Mucosa of rectum (tissue), 2 donors: Measurements from ENCODE around the gene REC8.

Source experiments
- H3K27ac ChIP-seq, 2 donors: one replicate each; pipeline ENCODE4 v1.7.0; 2013; ENCODE audit warnings: inconsistent platforms in 2 of 2, low read depth in 2 of 2, low read length in 2 of 2
- H3K27me3 ChIP-seq, 2 donors: one replicate each; pipeline ENCODE4 v1.7.0; 2013; ENCODE audit warnings: low read length in 2 of 2; ENCODE audit not compliant: control insufficient read depth in 2 of 2, insufficient read depth in 2 of 2
- H3K36me3 ChIP-seq, 2 donors: one replicate each; pipeline ENCODE4 v1.7.0; 2013; ENCODE audit warnings: low read length in 2 of 2; ENCODE audit not compliant: control insufficient read depth in 2 of 2, insufficient read depth in 2 of 2
- H3K4me1 ChIP-seq, 2 donors: one replicate each; pipeline ENCODE4 v1.7.0; 2013; ENCODE audit warnings: low read length in 2 of 2, mild to moderate bottlenecking in 1 of 2; ENCODE audit not compliant: control insufficient read depth in 2 of 2, insufficient read depth in 2 of 2
- H3K4me3 ChIP-seq, 2 donors: one replicate each; pipeline ENCODE4 v1.7.0; 2013; ENCODE audit warnings: low read length in 2 of 2
- H3K9ac ChIP-seq, 2 donors: one replicate each; pipeline ENCODE4 v1.7.0; 2013; ENCODE audit warnings: low read length in 2 of 2, low read depth in 1 of 2, mild to moderate bottlenecking in 1 of 2
- H3K9me3 ChIP-seq, 2 donors: one replicate each; pipeline ENCODE4 v1.7.0; 2013; ENCODE audit warnings: low read length in 2 of 2; ENCODE audit not compliant: control insufficient read depth in 2 of 2
- donor health status: healthy.
- donor health status: Normal muscosa, but diverticular disease.

Gene REC8

DNA sequence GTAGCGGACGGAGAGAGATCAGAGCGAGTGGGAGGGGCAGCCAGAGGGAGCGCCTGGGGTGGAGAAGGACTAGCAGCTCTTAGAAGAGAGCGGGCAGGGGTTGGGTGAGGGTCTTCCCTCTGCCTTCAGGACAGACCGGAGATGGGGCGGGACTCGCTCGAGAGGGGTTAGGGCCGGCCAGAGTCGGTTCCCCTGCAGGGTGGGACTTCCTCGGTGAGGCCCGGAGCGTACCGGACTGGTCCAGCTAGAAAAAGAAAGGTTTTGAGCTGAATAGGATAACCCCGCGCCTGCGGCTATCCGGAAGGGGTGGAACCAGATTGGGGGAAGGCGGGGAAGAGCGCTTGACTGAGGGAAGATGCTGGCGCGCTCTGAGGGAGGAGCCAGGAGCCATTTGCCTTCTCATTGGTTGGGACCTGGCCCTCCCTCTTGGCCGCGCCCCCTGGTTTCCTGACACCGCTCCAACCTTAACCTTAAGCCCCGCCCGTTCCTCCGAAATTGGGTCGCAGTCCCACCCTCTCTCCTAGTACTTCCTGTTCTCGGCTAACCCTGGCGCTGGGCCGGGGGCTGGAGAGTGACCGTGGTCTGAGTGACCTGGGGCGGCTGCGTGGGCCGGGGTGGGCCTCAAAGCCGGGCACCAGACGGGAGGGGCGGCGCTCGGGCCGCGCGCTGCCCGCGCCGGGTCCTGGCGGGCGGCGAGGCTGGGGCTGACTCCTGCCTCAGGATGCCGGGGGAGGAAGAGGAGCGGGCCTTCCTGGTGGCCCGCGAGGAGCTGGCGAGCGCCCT lies 24.7 kb upstream of the REC8 start, which contains the start of gene RNF31:
Gene RNF31, plus strand, starts transcription at position 521 of the 783 bp plus-strand sequence. Its CDS starts 201 bp downstream, at position 722.
- Histone ChIP-seq H3K27me3 (no peaks in the 10 kb centered on the region), H3K36me3 (peaks cover 44 to 47% of the 10 kb centered on the region in 2 donors), H3K27ac (peak within 1 kb of the TSS; percentile 94 to 97), H3K9ac (peak within 1 kb of the TSS; percentile 82 to 93), H3K4me1 (peaks cover 28 to 30% of the 10 kb centered on the region in 2 donors), H3K4me3 (peak within 1 kb of the TSS; percentile 79 to 99), H3K9me3 (no peaks in the 10 kb centered on the region)

DNA sequence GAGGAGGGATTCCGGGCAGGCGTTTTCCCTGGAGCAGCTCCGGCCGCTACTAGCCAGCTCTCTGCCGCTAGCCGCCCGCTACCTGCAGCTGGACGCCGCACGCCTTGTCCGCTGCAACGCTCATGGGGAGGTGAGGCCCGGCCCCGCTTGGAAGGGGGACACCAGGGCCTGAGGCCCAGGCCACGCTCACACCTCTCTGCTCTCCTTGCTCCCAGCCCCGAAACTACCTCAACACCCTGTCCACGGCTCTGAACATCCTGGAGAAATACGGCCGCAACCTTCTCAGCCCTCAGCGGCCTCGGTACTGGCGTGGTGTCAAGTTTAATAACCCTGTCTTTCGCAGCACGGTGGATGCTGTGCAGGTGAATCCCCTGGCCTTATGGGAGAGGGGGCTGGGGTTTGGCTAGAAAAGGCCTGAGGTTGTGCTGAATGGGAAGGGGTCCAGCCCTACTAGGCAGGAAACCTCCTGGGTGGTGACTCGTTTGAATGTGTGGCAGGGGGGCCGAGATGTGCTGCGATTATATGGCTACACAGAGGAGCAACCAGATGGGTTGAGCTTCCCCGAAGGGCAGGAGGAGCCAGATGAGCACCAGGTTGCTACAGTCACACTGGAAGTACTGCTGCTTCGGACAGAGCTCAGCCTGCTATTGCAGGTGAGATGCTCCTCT lies 24.0 kb upstream of the REC8 start:
- Histone ChIP-seq H3K9ac (peak overlapping the region; percentile 82 to 87), H3K4me3 (peak overlapping the region; percentile 79 to 99), H3K9me3 (no peaks in the 10 kb centered on the region), H3K27ac (peak overlapping the region; percentile 80 to 97), H3K27me3 (no peaks in the 10 kb centered on the region), H3K36me3 (peaks cover 44 to 52% of the 10 kb centered on the region in 2 donors), H3K4me1 (peaks cover 25 to 26% of the 10 kb centered on the region in 2 donors)

DNA sequence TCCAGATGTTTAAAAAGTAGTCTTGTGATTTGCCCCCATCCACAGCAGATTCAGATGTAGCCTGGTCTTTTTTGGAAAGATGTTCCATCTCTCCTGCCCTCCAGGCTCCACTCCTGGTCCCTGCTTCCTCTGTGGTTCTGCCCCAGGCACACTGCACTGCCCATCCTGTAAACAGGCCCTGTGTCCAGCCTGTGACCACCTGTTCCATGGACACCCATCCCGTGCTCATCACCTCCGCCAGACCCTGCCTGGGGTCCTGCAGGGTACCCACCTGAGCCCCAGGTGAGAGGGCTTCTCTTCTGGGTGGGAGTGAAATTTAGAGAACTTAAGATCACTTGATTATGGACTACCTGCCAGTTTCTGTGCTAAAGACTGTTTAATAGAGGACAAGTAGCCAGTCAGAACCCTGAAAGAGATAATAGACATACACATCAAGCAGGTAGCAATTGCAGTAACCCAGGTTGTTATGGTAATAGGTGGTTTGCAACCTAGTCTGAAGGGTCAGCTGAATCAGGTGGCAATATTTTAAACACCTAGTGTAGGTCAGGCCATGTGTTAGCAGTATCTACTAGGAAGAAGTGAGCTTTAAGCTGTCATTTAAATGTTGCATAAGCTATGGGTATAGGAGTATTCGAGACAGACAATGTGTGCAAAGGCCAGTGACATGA lies 22.4 kb upstream of the REC8 start:
- no peaks in the 10 kb centered on the region for H3K9me3 ChIP-seq
- no peak overlapping the region for H3K9ac ChIP-seq
- H3K4me3 ChIP-seq = no peak overlapping the region
- H3K4me1 ChIP-seq = peaks cover 20 to 26% of the 10 kb centered on the region in 2 donors
- H3K27me3 ChIP-seq = no peaks in the 10 kb centered on the region
- H3K36me3 ChIP-seq = peaks cover 31 to 40% of the 10 kb centered on the region in 2 donors
- H3K27ac ChIP-seq = no peak overlapping the region

DNA sequence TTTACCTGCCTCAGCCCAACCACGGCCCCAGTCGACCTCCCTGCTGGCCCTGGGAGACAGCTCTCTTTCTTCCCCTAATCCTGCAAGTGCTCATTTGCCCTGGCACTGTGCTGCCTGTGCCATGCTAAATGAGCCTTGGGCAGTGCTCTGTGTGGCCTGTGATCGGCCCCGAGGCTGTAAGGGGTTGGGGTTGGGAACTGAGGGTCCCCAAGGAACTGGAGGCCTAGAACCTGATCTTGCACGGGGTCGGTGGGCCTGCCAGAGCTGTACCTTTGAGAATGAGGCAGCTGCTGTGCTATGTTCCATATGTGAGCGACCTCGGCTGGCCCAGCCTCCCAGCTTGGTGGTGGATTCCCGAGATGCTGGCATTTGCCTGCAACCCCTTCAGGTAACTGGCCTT lies 21.8 kb upstream of the REC8 start:
- H3K27ac ChIP-seq = no peak overlapping the region
- no peaks in the 10 kb centered on the region for H3K27me3 ChIP-seq
- H3K36me3 ChIP-seq = peaks cover 37 to 43% of the 10 kb centered on the region in 2 donors
- no peak overlapping the region for H3K4me3 ChIP-seq
- no peaks in the 10 kb centered on the region for H3K9me3 ChIP-seq
- peaks cover 20 to 24% of the 10 kb centered on the region in 2 donors for H3K4me1 ChIP-seq
- no peak overlapping the region for H3K9ac ChIP-seq

DNA sequence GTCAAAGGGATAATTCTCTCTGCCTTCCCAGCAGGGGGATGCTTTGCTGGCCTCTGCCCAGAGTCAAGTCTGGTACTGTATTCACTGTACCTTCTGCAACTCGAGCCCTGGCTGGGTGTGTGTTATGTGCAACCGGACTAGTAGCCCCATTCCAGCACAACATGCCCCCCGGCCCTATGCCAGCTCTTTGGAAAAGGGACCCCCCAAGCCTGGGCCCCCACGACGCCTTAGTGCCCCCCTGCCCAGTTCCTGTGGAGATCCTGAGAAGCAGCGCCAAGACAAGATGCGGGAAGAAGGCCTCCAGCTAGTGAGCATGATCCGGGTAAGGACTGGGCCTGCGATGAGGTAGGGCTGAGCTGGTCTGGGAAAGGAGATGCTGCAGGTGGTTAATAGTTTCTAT lies 21.3 kb upstream of the REC8 start:
- no peaks in the 10 kb centered on the region for H3K27me3 ChIP-seq
- peaks cover 42 to 48% of the 10 kb centered on the region in 2 donors for H3K36me3 ChIP-seq
- no peak overlapping the region for H3K9ac ChIP-seq
- H3K4me3 ChIP-seq = no peak overlapping the region
- H3K9me3 ChIP-seq = no peaks in the 10 kb centered on the region
- peaks cover 15 to 19% of the 10 kb centered on the region in 2 donors for H3K4me1 ChIP-seq
- H3K27ac ChIP-seq = no peak overlapping the region

DNA sequence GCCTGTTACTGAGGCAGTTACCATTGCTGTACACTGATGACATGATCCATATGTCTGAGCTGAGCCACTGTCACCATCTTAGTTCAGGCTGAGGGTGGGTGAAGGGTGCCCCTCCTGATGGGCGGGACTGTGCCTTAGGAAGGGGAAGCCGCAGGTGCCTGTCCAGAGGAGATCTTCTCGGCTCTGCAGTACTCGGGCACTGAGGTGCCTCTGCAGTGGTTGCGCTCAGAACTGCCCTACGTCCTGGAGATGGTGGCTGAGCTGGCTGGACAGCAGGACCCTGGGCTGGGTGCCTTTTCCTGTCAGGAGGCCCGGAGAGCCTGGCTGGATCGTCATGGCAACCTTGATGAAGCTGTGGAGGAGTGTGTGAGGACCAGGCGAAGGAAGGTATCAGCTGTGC lies 20.9 kb upstream of the REC8 start:
- Histone ChIP-seq H3K9ac (no peak overlapping the region), H3K9me3 (no peaks in the 10 kb centered on the region), H3K36me3 (peaks cover 45 to 52% of the 10 kb centered on the region in 2 donors), H3K27me3 (no peaks in the 10 kb centered on the region), H3K4me3 (no peak overlapping the region), H3K27ac (no peak overlapping the region), H3K4me1 (peaks cover 10 to 15% of the 10 kb centered on the region in 2 donors)

DNA sequence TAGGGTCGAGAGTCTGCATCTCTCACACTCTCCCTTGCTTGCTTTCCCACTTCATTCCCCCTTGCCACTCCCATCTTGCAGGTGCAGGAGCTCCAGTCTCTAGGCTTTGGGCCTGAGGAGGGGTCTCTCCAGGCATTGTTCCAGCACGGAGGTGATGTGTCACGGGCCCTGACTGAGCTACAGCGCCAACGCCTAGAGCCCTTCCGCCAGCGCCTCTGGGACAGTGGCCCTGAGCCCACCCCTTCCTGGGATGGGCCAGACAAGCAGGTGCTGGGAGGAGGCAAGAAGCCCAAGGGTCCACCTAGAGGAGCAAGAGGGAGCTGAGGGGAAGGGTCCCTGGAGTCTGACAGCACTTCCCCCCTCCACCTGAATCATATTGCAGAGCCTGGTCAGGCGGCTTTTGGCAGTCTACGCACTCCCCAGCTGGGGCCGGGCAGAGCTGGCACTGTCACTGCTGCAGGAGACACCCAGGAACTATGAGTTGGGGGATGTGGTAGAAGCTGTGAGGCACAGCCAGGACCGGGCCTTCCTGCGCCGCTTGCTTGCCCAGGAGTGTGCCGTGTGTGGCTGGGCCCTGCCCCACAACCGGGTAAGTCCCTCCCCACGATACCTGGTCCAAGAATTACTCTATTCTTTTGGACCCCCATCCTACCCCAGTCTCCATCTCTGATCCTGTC lies 20.3 kb upstream of the REC8 start:
- Histone ChIP-seq H3K27ac (no peak overlapping the region), H3K9me3 (no peaks in the 10 kb centered on the region), H3K4me3 (no peak overlapping the region), H3K4me1 (peaks cover 10 to 13% of the 10 kb centered on the region in 2 donors), H3K36me3 (peaks cover 46 to 55% of the 10 kb centered on the region in 2 donors), H3K27me3 (no peaks in the 10 kb centered on the region), H3K9ac (no peak overlapping the region)

DNA sequence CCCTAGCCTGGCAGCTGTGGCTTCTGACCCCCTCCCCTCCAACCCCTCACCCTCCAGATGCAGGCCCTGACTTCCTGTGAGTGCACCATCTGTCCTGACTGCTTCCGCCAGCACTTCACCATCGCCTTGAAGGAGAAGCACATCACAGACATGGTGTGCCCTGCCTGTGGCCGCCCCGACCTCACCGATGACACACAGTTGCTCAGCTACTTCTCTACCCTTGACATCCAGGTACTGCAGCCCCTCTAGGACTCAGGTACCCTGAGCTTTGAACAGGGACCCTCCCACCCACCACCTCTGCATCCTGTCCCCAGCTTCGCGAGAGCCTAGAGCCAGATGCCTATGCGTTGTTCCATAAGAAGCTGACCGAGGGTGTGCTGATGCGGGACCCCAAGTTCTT lies 16.8 kb upstream of the REC8 start:
- no peaks in the 10 kb centered on the region for H3K9me3 ChIP-seq
- no peak overlapping the region for H3K4me3 ChIP-seq
- no peak overlapping the region for H3K27ac ChIP-seq
- H3K9ac ChIP-seq = no peak overlapping the region
- peaks cover 59 to 69% of the 10 kb centered on the region in 2 donors for H3K36me3 ChIP-seq
- no peaks in the 10 kb centered on the region for H3K4me1 ChIP-seq
- H3K27me3 ChIP-seq = no peaks in the 10 kb centered on the region

DNA sequence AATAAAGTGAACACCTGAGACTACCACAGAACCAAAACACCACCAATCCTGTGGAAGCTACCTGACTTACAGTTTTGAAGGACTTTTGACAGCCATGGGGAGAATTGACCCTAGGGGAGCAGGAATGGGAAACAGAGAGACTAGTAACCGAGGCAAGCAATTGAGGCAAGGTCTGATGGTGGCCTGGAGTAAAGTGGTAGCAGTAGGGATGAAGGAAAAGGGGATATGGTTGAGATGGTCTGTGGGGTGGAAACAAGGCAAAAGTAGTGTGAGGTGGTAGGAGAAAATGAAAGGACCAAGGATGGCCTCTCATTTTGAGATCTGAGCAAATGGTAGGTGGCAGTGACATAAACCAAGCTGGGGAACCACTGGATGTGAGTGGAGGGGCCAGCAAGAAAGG lies 15.0 kb upstream of the REC8 start:
- Histone ChIP-seq H3K36me3 (peaks cover 49 to 57% of the 10 kb centered on the region in 2 donors), H3K9ac (no peak overlapping the region)

More for the DNA sequence above, 15.0 kb upstream of the REC8 start:
- Histone ChIP-seq H3K4me1 (peaks cover 6 to 11% of the 10 kb centered on the region in 2 donors), H3K27ac (no peak overlapping the region), H3K27me3 (no peaks in the 10 kb centered on the region), H3K4me3 (no peak overlapping the region), H3K9me3 (no peaks in the 10 kb centered on the region)
